ENCODE measurements around the gene MLNR.

MLNR gene

DNA sequence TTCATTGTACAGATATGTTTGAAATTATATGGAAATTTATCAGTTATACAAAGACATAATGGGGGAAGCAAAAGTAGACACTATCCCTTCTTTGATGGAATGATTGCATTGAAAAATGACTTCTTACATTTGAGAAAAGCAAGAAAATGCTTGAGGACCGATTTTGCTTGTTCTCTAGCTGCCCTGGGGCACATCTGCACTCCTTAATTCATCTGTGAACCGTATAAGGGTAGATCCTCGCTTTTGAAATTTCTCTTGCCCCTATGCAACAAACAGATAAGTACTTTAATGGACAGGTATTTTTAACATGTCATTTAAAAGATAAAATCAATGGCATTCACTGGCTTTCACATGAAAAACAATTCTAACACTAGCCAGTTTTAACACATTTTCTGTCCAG, 13.5 kb upstream of the MLNR start:
- no peak for DNase-seq (ENCODE audit: low read depth)
- no peak overlapping the region for H3K4me3 ChIP-seq (ENCODE audit: control insufficient read depth, low read depth, low read length)
- TF ChIP-seq, protein P1, sequence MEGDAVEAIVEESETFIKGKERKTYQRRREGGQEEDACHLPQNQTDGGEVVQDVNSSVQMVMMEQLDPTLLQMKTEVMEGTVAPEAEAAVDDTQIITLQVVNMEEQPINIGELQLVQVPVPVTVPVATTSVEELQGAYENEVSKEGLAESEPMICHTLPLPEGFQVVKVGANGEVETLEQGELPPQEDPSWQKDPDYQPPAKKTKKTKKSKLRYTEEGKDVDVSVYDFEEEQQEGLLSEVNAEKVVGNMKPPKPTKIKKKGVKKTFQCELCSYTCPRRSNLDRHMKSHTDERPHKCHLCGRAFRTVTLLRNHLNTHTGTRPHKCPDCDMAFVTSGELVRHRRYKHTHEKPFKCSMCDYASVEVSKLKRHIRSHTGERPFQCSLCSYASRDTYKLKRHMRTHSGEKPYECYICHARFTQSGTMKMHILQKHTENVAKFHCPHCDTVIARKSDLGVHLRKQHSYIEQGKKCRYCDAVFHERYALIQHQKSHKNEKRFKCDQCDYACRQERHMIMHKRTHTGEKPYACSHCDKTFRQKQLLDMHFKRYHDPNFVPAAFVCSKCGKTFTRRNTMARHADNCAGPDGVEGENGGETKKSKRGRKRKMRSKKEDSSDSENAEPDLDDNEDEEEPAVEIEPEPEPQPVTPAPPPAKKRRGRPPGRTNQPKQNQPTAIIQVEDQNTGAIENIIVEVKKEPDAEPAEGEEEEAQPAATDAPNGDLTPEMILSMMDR (IDR thresholded peaks at IDR 0.05; ENCODE audit: control insufficient read depth, insufficient read depth, low read depth, low read length, missing control alignments): no peak

DNA sequence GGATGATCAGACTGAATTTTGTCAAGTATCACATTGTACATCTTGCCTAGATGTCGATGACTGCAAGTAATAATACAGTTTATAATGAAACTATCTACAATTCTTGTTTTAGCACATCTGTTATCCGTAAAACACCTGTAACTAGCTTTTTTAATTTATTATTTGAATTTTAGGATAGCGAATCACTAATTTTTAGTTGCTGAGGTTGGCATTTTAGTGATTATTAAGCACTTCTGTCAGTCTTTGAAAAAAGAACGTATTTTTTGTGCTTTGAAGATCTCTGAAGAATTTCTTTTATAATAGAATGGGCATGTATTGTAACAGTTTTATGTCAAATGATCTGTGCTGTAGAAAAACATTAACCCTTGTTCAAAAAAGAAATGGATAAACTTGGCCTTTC, 11.5 kb upstream of the MLNR start:
- TF ChIP-seq, protein P1 (IDR thresholded peaks at IDR 0.05; ENCODE audit: control insufficient read depth, insufficient read depth, low read depth, low read length, missing control alignments): no peak
- H3K4me3 ChIP-seq (ENCODE audit: control insufficient read depth, low read depth, low read length): no peak overlapping the region
- DNase-seq (ENCODE audit: low read depth): no peak

GRCh38 chr13:49210114-49210513, 10.0 kb upstream of the MLNR start:
- no peak overlapping the region for H3K4me3 ChIP-seq (ENCODE audit: control insufficient read depth, low read depth, low read length)
- DNase-seq (ENCODE audit: low read depth): no peak
- TF ChIP-seq, protein P1 (IDR thresholded peaks at IDR 0.05; ENCODE audit: control insufficient read depth, insufficient read depth, low read depth, low read length, missing control alignments): no peak

DNA sequence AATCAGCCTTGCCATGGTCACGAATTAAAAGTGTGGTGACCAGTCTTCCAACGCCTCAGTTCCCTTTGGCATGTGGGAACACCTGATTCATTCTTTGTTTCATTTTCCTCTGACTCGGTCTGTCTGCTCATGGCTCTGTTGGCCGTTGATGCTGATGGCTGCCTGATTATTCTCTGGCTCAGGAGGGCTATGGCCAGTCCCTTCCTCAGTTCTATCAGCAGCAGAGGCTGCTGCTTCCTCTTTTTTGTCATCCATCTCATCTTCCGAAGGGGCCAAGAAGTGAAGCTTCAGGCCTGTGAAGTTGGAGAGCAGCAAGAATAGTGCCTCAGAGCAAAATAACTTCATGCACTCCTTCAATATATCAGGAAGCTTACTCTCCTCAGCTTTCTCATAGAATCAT, 9.5 kb upstream of the MLNR start:
- DNase-seq (ENCODE audit: low read depth): no peak
- TF ChIP-seq, protein P1 (IDR thresholded peaks at IDR 0.05; ENCODE audit: control insufficient read depth, insufficient read depth, low read depth, low read length, missing control alignments): no peak

DNA sequence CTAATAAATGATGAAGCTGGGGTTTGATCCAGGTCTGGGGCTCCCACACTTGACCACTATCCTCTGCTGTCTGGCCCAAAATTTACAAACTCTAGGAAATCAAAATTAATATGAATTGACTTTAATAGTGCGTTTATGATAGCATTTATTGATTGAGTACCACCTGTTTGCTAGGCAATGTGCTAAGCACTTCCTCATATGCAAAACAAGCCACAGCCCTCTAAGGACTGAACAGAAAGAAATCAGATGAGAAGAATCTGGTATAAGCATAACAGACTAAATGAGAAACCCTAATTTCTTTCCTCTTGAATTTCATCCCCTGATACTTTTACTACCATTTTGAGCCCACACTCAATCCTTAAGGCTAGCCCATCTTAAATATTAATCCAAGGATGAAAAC, 6.6 kb upstream of the MLNR start:
- TF ChIP-seq, protein P1 (IDR thresholded peaks at IDR 0.05; ENCODE audit: control insufficient read depth, insufficient read depth, low read depth, low read length, missing control alignments): no peak
- no peak overlapping the region for H3K4me3 ChIP-seq (ENCODE audit: control insufficient read depth, low read depth, low read length)
- no peak for DNase-seq (ENCODE audit: low read depth)

More for the DNA sequence above, 9.5 kb upstream of the MLNR start:
- H3K4me3 ChIP-seq (ENCODE audit: control insufficient read depth, low read depth, low read length): no peak overlapping the region

GRCh38 chr13:49213997-49214916, 5.9 kb upstream of the MLNR start:
- TF ChIP-seq, protein P1 (IDR thresholded peaks at IDR 0.05; ENCODE audit: control insufficient read depth, insufficient read depth, low read depth, low read length, missing control alignments): no peak
- DNase-seq (ENCODE audit: low read depth): no peak
- no peak overlapping the region for H3K4me3 ChIP-seq (ENCODE audit: control insufficient read depth, low read depth, low read length)

Data from AG09309 (cell line).